ENCODE results near the gene ISG15. TPM values are rescaled to one million over a fixed set of nuclear protein-coding genes. Genes with fewer than 3 reads are reported as not detected.

Gene ISG15
- total RNA-seq, 2 experiments from 2014 or later: 94.5 to 102 TPM

GRCh38 chr1:998995-999724 is 14.1 kb upstream of the ISG15 start:
- peak overlapping the region; percentile 47 for H3K4me3 Mint-ChIP-seq
- peak; percentile 19 for ATAC-seq

DNA sequence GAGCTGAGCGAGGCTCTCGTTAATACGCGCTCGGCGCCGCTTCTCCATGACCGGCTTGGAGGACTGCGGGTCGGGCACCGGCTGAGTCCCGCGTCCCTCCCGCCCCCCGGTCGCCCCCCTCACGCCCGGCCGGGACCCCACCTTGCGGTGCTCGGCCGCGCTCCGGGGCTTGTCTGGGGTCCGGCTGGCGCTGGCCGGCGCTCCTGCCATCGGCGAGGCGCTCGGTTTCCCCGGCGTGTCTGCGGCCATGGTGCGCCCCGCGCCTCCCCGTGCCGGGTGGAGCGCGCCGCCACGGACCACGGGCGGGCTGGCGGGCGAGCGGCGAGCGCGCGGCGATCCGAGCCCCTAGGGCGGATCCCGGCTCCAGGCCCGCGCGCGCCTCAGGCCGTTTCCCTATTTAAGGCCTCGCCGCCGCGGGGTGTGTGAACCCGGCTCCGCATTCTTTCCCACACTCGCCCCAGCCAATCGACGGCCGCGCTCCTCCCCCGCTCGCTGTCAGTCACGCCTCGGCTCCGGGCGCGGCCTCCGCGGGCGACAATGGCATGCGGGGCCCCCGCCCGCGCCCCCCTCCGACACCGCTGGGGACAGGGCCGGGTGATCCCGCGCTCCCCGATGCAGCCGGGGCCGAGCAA is 13.5 kb upstream of the ISG15 start, which contains the start of gene HES4:
Gene HES4, minus strand, starts transcription at position 373 of the 632 bp plus-strand sequence. Its CDS starts 124 bp downstream, at position 249.
- ChIA-PET POLR2A (interaction anchor here (0.9 kb wide), 1 partner anchor 10 kb away, joined by 3 read pairs; no protein-coding TSS in a partner anchor), CTCF (interaction anchor here (1.1 to 1.3 kb wide), 2 partner anchors 14 to 15 kb away, joined by 3 to 5 read pairs; partner anchors contain the start of gene ISG15)
- no peaks in the 10 kb centered on the region for H3K9me3 Mint-ChIP-seq
- intact Hi-C loops (cut with micrococcal nuclease): no loop called here
- H3K27ac Mint-ChIP-seq: peak within 1 kb of the TSS; percentile 86
- peak within 1 kb of the TSS; percentile 65 for H3K4me3 Mint-ChIP-seq
- peak; percentile 38 for ATAC-seq
- no peak for TF ChIP-seq CTCF (IDR thresholded peaks at IDR 0.05)
- peaks cover 2% of the 10 kb centered on the region for H3K36me3 Mint-ChIP-seq (ENCODE audit: low read depth)
- peak; percentile 74 for DNase-seq
- peaks cover 37% of the 10 kb centered on the region for H3K27me3 Mint-ChIP-seq
- H3K4me1 Mint-ChIP-seq (ENCODE audit: low read depth): peaks cover 14% of the 10 kb centered on the region

More at GRCh38 chr1:998995-999724, 14.1 kb upstream of the ISG15 start:
- intact Hi-C loops (cut with micrococcal nuclease): no loop called here
- Mint-ChIP-seq H3K27me3 (peaks cover 34% of the 10 kb centered on the region), H3K4me1 (ENCODE audit: low read depth) (peaks cover 10% of the 10 kb centered on the region), H3K27ac (no peak overlapping the region), H3K9me3 (no peaks in the 10 kb centered on the region), H3K36me3 (ENCODE audit: low read depth) (peaks cover 2% of the 10 kb centered on the region)
- no peak for TF ChIP-seq CTCF (IDR thresholded peaks at IDR 0.05)
- DNase-seq: peak; percentile 46
- ChIA-PET POLR2A (interaction anchor here (0.9 kb wide), 1 partner anchor 10 kb away, joined by 3 read pairs; no protein-coding TSS in a partner anchor), CTCF (interaction anchor here (0.6 to 1.3 kb wide), 3 partner anchors 15 kb away, joined by 3 to 5 read pairs (median 3); partner anchors contain the start of gene ISG15)

- DNase-seq (peak; percentile 79), ATAC-seq (peak; percentile 26)
- ChIA-PET CTCF (interaction anchor here (0.6 to 5.0 kb wide), 10 partner anchors 8 to 260 kb away, joined by 3 to 37 read pairs (median 16); partner anchors contain the start of genes AGRN and ISG15), POLR2A (interaction anchor here (0.9 to 1.0 kb wide), 2 partner anchors 11 to 12 kb away, joined by 3 to 6 read pairs; partner anchors contain the start of gene ISG15)
- intact Hi-C loops (cut with micrococcal nuclease): no loop called here
- TF ChIP-seq CTCF (IDR thresholded peaks at IDR 0.05): no peak
- H3K9me3 Mint-ChIP-seq: no peaks in the 10 kb centered on the region
- H3K27me3 Mint-ChIP-seq: peaks cover 42% of the 10 kb centered on the region
- peak overlapping the region; percentile 86 for H3K27ac Mint-ChIP-seq
- peak overlapping the region; percentile 65 for H3K4me3 Mint-ChIP-seq
- peaks cover 19% of the 10 kb centered on the region for H3K4me1 Mint-ChIP-seq (ENCODE audit: low read depth)
- H3K36me3 Mint-ChIP-seq (ENCODE audit: low read depth): peaks cover 2% of the 10 kb centered on the region
Measured at GRCh38 chr1:1000357-1001056, 12.8 kb upstream of the ISG15 start.

DNA sequence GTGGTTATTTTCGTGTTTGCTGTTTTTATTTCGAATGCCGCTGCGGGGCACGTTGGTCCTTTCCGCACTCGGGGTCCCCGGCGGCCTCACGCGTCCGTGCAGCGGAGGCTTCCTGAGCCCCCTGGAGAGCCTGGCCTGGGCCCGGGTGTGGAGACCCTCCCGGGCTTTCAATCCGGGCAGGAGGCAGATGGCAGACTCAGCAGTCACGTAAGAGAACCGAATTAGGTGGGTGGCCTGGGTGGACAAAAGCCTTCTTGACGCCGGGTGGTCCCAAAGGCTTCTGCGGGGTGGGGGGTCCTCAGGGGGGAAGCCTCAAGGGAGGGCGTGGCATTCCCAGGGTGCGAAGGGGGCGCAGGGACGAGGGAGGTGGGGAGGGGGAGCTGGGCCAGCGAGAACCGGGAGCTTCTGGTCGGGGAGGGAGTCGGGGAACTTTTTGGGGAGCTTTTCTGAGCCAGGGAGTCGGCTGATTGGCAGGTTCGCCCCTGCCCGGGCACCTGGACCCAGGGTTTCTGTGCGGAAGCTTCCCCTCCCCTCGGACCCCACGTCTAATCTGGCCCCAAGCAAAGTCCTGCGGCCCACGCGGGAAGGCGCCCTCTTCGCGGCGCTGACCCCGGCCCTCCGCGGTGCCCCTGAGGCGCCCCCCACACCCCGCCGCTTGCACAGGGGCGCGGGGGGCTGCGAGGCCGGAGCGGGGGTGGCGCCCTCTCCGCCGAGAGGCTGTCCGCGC is 12.1 kb upstream of the ISG15 start:
- peaks cover 2% of the 10 kb centered on the region for H3K36me3 Mint-ChIP-seq (ENCODE audit: low read depth)
- intact Hi-C loops (cut with micrococcal nuclease): no loop called here
- POLR2A ChIA-PET: interaction anchor here (1.0 to 1.7 kb wide), 2 partner anchors 12 to 63 kb away, joined by 6 read pairs; partner anchors contain the start of gene ISG15
- peak overlapping the region; percentile 86 for H3K27ac Mint-ChIP-seq
- CTCF ChIA-PET: interaction anchor here (0.6 to 5.0 kb wide), 12 partner anchors 8 to 259 kb away, joined by 3 to 37 read pairs (median 14); partner anchors contain the start of genes AGRN, ISG15 and PLEKHN1
- no peak for ATAC-seq
- no peak for DNase-seq
- peak overlapping the region; percentile 65 for H3K4me3 Mint-ChIP-seq
- H3K4me1 Mint-ChIP-seq (ENCODE audit: low read depth): peaks cover 15% of the 10 kb centered on the region
- no peaks in the 10 kb centered on the region for H3K9me3 Mint-ChIP-seq
- TF ChIP-seq CTCF (IDR thresholded peaks at IDR 0.05): no peak
- H3K27me3 Mint-ChIP-seq: peaks cover 40% of the 10 kb centered on the region
